HL-60 (cell line): ENCODE data around the gene SLC25A48.

Experiments
- DNase-seq, 2 experiments: peaks; one replicate each; pipeline ENCODE4 v3.0.0-alpha.2; 2010 to 2020; ENCODE audit warnings: low read depth in 1 of 2, low spot score in 1 of 2
- H3K27ac ChIP-seq: fragments of 250-450 bp; sonication (Bioruptor Pico); replicated peaks from 2 replicates; pipeline ENCODE4 v1.5.1; 2020; ENCODE audit warnings: mild to moderate bottlenecking, moderate library complexity
- H3K27me3 ChIP-seq: fragments of 250-450 bp; sonication (Bioruptor Pico); 2 replicates; pipeline ENCODE4 v1.5.1; 2021; ENCODE audit warnings: mild to moderate bottlenecking, moderate library complexity; ENCODE audit not compliant: insufficient read depth, poor library complexity, severe bottlenecking
- H3K4me3 ChIP-seq: replicated peaks from 2 replicates; pipeline ENCODE4 v1.5.1; 2011; ENCODE audit warnings: mild to moderate bottlenecking, control low read depth, low read length; ENCODE audit not compliant: insufficient read depth
- CTCF ChIP-seq: IDR thresholded peaks from one replicate; pipeline ENCODE4 v1.5.1; 2011; ENCODE audit warnings: low read length, control low read depth, inconsistent platforms; ENCODE audit not compliant: insufficient read depth
- GABPA ChIP-seq: IDR thresholded peaks from 2 replicates; pipeline ENCODE4 v1.6.1; 2012; ENCODE audit warnings: low read depth
- POLR2AphosphoS5 ChIP-seq: IDR thresholded peaks from 2 replicates; pipeline ENCODE4 v1.6.1; 2012; ENCODE audit warnings: low read depth
- REST ChIP-seq: IDR thresholded peaks from 2 replicates; pipeline ENCODE4 v1.6.1; 2012; ENCODE audit warnings: low read depth; ENCODE audit not compliant: insufficient replicate concordance
- SPI1 ChIP-seq: IDR thresholded peaks from 2 replicates; pipeline ENCODE4 v1.6.1; 2012; ENCODE audit warnings: low read depth, mild to moderate bottlenecking, borderline replicate concordance

The SLC25A48 gene

GRCh38 chr5:135930029-135930948, 95.8 kb downstream of the SLC25A48 start:
- DNase-seq, result no peak
- no peak overlapping the region for H3K4me3 ChIP-seq

GRCh38 chr5:135930949-135931295, 96.5 kb downstream of the SLC25A48 start:
- Histone ChIP-seq H3K27ac (no peak overlapping the region), H3K4me3 (no peak overlapping the region), H3K27me3 (no peaks in the 10 kb centered on the region)
- DNase-seq, result no peak
- TF ChIP-seq REST (no peak), POLR2AphosphoS5 (no peak), SPI1 (no peak), GABPA (no peak), CTCF (no peak)

More at GRCh38 chr5:135930029-135930948, 95.8 kb downstream of the SLC25A48 start:
- Histone ChIP-seq H3K27me3 (no peaks in the 10 kb centered on the region), H3K27ac (no peak overlapping the region)
- TF ChIP-seq REST (no peak), SPI1 (no peak), GABPA (no peak), POLR2AphosphoS5 (no peak), CTCF (no peak)

- no peaks in the 10 kb centered on the region for H3K27me3 ChIP-seq
- no peak for DNase-seq
- TF ChIP-seq SPI1 (no peak), GABPA (no peak), REST (no peak), POLR2AphosphoS5 (no peak), CTCF (no peak)
- H3K4me3 ChIP-seq, result no peak overlapping the region
- no peak overlapping the region for H3K27ac ChIP-seq
Measured at GRCh38 chr5:135934939-135935338, 100.5 kb downstream of the SLC25A48 start.
